Hematopoietic multipotent progenitor cell treated with erythropoietin and hydrocortisone succinate and interleukin-3 and kit ligand, for 15 days (in vitro differentiated cells): ENCODE measurements around the gene THRB.

Experiments used
- DNase-seq: peaks from one replicate; pipeline ENCODE4 v3.0.0-alpha.2; 2015; ENCODE audit warnings: low spot score

The THRB gene

DNA sequence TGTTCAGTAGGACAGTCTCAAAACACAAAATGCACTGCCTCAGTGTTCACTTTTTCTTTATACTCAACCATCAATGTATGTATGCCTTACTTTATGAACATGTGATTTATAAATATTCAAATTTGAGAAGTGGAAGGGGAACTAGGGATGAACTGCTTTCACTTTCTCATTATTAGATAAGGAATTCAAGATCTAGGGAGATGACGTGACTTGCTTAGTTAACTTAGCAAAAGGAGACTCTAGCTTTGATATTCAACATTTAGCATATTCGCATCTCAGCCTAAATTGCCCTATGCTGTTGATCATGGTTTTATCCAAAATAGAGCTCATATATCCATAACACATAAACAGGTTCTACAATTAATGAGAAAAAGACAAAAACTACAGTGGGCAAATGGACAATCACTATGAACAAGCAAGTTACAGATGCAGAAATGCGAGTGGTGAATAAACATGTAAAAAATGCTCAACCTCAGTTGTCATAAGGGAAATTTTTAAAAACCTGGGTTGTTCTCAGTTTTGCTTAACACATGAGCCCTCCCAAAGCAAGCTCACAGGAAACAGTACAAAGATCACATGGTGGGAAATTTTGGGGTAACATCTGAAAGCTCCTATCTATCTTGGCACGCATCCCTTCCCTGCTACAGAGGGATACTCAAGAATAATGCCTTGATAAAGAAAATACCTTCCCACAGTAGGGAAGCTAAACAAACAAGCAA, 269.8 kb downstream of the THRB start:
- no peak for DNase-seq

DNA sequence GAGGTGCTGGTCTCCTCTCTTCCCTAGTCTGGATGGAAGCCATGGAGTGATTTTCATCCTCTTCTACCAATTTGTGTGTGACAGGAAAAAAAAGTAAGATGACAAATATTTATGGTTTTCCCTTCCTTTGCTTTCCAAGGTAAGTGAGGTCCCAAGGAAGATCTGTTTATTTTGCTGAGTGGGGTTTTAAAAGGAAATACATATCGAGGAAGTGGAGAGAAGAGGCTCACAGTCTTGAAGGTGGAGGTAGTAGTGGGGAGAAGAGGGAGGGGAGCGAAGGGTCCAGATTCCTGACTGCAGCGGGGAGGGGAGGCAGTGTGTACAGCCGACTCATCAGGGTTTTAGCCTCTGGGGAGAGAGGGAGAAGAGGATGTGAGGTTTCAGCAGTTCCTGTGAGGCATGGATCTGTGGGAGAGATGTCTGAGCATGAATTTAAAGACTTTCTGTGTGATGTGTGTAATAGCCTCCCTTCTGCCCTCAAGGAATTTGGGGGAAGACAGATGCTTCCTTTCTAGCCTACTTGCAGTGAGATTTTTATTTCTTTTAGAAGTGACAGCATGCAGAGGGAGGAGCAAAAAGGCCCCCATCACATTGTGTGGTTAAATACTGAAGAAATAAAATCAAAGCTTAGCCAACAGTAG, 272.4 kb downstream of the THRB start:
- no peak for DNase-seq

DNA sequence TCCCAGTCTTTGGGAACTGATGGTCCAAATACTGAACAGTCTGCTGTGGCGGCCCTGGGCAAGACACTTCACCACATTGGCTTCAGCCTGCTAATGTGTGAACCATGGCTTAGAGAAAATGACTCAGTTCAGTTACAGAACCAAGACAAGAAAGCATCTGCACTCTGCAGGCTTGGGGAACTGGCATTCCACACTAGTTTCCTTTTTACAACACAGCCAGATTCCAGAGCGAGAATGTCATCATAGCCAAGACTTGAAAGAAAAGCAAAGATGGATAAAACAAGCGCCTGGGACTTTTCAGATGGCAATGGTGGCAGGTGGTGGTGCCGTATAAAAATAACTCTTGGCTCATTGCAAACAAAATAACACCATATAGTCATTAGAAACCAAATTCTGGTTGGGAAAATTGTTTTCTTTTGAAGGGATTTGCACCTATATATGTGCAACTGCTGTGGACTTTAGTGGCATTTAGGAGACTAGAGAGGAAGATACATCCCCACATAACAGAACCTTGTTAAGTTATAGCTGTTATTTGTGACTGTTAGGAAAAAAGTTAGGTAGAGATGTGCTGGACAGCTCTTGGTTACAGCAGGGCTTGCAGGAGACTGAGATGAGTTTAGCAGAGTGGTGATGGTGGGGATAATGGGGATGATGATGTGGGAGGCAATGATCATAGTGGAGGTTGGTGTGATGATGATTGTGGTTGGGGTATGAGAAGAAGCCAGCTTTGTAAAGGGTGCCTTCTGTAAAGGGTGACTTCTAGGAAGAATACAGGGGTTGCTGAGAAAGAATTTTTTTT, 273.6 kb downstream of the THRB start:
- no peak for DNase-seq

DNA sequence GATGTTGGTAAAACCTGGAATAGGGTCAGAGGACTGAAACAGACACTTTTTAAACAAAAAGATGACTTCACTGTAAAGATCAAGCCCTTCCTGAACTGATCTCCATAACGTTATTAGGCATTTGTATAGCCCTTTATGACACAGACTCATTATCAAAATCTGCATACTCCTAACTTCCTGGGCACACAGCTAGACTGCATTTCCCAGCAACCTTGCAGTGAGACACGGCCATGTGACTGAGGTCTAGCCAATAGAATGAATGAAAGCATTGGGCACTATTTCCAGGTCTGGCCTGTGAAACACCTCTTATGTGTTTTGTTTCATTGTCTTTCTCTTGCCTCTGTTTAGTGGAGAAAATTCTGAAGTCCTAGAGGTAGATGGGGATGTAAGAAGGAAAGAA, 279.1 kb downstream of the THRB start:
- no peak for DNase-seq

DNA sequence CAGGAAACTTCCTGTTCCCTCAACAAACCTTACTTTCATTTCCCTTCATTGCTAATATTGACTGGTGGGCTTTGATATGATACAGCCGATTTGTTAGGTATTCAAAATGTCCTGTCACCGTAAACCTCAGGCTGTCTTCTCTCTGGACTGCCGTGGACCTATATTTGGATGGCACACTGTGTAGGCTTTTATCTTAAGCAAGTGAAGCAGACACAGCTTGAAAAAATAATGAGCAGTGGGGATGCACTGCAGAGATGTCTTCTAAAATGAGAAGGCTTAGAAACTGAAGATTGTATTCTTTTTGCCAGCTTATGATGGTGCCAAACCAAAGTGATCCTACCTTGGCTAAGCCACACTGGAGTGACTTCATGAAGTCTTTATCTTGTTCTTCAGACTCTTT, 283.3 kb downstream of the THRB start:
- no peak for DNase-seq

DNA sequence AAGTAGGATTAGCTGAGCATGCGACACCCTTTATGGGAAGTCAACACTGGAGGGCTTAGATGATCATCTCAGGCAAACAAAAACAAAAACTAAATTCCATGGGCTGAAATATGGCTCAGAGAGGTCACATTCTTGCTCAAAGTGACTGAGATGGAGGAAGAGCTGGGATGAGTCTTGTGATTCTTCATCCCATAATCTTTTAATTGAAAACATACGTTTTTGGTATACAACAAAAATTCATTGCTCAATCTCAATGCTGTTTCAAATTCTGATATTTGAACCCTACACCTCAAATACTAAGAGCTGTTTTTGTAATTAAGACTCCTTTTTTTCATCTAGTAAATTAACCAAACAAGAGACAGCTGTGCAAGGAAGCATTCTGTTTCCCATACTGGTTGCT, 292.6 kb downstream of the THRB start:
- no peak for DNase-seq

DNA sequence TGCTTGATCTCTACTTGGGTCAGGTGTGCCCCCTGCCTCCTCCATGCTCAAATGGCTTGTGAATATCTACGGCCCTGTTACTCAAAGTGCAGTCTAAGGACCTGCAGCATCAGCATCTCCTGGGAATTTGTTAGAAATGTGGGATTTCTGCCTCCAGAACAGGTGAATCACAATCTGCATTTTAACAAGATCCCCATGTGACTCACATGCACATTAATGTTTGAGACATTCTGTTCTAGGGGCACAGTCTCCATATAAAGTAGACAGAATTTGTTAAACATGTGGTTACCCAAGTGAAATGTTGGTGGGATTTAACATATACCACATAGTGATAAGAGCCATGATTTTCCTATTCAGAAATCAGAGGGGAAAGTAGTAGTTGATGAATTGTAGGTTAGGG, 293.3 kb downstream of the THRB start:
- no peak for DNase-seq

DNA sequence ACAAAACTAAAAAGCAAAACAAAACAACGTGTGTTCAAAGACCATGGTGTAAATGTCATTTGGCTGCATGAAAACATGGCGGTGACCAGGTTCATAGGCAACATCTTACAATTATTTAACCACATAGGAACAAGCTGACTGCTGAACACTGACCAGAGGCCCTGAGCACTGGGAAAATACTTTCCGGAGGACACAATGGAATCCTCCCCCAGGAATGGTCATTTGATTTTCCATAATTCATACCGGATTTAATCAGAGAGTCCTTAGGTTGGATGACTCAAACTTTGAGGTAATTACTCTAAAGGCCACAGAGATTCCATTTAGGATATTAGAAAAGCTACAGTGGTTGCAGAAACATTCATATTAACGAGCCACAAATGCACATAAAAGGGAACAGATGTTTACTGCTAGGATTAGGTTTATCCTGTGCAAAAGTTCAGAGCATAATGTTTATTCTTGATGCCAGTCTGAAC, 294.8 kb downstream of the THRB start:
- DNase-seq: no peak

DNA sequence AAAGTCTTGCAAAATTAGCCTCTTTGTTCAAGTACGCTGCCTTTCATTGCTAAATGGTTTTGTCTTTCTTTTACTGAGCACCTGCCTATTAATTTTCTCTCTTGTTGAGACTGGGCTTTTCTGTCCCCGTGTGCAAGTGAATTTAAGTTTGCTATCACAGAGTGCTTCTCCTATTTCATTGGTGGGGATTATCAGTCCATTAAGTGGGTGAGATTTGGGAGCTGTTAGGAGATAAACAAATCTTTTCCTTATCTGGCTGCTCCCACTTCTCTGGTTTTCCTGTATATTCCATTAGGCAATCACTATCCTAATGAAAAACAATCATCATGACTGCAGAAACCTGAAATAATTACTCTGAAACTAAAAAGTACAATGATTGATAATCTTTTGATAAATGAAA, 295.4 kb downstream of the THRB start:
- no peak for DNase-seq

DNA sequence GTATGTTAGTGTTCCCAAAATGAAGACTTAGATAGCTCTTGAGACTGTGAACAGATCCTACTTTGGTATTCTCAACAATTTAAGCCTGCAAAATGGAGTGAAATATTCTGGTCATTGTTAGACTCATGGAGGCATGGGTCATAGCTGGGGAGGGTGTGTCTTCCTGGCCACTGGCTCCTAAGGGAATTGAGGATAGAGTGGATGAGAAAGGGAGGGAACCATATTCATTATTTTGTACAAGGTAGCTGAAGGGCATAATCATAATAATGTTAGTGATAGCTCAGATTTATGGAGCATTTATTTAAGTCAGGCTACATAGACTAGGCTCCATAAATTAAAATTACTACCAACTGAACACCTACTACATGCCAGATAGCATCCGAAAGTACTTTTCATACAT, 295.9 kb downstream of the THRB start:
- DNase-seq: no peak

DNA sequence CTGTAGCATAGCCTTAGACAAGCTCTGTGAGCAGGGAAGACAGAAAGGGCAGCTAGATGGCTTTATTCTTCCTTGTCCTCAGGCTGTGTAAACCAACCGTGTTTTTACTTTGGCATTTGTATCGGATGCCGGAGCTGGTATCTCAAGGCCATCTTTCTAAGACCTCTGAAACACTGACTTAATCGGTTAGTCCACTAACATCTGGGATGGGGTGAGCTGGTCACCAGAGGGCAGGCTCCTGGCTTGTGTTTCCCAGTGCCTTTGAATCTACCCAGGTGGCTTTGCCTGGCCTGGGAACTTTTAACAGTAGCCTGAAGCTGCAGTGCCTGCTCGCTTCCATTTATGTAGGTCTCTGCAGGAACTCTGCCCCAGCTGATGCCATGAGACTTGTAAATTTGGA, 296.8 kb downstream of the THRB start:
- DNase-seq: no peak

DNA sequence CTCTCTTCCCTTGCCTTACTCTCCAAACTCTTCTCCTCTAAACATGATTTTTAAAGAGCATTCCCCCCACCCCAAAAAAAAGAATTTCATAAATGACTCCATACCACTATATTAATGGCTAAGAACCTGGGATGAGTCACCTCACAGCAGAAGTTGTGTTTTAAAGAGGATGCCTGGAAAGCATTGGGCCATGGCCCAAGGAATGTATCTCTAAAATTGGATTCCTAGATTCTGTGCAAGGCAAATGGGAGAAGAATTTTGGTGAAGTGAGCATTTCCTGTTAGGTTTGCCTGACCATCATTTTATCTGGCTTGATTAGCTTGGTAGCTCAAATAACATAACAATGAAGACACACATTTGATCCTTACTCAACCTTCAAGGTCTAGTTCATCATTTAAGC, 298.1 kb downstream of the THRB start:
- DNase-seq: no peak

DNA sequence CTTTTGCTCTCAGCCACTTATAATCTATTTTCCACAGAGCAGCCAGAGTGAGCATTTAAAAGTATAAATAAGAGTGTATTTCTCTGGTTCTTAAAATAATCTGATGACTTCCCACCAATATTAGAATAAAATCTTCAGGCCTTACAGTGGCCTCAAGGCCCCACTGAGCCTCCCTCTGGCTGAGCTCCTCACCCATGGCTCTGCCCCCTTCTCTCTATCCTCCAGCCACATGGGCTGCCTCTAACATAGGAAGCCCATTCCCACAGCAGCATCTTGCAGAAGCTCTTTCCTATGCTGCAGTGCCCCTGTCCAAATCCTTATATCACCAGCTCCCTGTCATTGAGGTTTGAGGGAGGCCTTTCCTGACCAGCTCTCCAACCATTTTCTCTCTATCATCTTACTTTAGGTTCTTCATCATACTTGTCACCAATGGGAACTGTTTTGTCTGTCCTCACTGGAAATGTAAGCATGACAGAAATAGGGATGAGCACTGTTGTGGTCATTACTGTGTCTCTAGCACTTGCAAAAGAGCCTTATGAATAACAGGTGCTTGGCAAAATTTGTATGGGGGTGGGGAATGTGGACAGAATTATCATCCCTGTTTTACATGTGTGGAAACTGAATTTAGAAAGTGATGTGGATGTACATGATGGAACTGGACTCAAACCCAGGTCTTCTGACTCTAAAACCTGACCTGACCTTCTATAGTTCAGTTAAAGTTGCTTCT, 299.0 kb downstream of the THRB start:
- no peak for DNase-seq

DNA sequence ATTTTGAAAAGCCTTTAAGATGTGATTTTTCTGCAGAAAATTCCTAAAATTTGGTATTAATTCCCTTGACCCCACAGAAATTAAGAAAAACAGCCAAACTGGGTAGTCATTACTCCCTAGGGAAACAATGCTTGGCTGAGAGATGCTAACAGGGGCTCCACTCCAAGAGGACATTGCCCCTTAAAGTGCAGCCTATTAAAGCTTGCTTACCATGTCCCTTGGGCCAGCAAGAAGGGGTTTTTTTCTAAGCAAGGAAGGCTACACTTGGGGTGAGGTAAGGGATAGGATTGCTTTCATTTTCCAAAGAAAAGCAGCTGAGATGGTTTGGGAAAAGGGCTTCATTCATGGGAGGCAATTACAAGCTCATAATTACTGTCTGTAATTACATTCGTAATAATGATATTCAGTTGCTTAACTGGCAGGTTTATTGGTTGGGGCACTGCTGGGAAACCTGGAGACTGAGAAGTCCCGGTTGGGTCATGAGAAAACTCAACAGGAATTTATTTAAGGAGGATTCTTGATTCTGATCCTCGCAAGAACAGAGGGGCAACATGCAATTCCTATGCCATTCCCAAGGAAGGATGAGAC, 302.1 kb downstream of the THRB start:
- no peak for DNase-seq

DNA sequence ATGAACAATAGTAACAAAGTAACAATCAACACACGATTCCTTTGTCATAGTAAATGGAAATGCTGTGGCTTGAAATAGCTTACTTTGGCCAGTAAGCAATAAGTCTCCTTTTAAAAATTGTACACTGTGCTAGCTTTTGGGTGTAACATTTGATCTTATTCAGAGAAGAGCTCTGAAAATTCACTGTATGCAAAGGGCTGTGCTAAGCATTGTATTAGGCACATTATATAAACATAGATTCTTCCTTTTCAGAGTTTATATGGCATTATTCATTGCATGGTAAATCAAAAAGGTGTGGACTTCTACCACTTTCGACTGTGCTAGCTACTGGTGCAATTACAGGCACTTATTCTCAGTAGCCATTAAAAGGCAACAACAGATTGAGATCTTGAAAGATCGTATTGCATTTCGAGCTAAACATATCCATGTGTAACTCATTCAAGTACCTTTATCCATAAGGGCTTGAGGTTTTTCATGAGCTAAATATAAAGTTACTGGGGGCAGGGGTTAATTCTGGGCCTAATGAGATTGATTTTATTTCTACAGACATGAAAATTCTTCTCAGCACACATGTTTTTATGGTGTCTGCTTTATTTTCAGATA, 302.7 kb downstream of the THRB start:
- no peak for DNase-seq

DNA sequence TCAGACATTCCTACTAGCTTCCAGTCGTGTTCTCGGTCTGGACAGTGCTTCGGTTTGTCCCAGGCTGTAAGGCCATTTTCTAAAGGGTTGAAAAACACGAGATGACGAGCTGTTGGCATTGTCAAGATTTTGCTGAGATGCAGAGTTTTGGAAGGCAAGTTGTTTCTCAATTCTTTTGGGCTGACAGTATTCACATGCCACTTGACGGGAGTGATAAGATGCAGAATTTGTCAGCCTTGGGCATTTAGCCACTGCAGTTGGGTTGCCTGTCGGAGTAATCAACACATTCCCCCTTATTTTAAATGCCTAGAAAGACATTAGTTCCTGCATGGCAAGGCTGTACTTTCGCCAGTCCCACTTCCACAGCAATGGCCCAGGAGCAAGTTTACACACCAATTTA, 304.4 kb downstream of the THRB start:
- no peak for DNase-seq

DNA sequence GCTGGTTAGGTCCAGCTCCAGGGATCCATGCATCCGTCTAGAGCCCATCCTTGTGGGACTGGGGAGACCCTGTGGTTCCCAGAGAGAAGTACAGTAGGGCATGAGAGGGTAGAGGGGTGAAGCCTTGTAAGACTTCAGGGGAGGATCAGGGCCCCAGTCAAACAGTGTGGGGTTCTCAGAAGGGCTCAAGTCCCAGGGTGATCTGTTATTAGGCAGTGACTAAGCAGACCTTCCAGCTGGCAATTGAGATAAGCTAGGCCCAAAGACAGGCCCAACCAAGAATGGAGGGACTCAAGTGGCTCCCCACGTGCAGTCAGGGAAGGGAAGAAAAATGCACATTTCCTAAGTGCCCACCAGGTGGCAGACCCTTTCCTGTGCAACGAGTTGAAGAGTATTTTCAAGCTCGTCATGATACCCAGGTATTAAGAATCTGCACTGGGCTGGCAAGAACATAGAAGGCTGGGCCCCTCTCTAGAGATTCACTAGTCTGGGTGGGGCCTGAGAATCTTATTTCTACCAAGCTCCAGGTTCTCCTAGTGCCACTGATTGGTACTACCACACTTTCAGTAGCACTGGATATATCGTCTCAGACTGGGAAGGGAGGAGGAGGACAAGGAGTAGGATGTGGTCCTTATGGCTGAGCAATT, 308.8 kb downstream of the THRB start:
- DNase-seq: peak; percentile 96

DNA sequence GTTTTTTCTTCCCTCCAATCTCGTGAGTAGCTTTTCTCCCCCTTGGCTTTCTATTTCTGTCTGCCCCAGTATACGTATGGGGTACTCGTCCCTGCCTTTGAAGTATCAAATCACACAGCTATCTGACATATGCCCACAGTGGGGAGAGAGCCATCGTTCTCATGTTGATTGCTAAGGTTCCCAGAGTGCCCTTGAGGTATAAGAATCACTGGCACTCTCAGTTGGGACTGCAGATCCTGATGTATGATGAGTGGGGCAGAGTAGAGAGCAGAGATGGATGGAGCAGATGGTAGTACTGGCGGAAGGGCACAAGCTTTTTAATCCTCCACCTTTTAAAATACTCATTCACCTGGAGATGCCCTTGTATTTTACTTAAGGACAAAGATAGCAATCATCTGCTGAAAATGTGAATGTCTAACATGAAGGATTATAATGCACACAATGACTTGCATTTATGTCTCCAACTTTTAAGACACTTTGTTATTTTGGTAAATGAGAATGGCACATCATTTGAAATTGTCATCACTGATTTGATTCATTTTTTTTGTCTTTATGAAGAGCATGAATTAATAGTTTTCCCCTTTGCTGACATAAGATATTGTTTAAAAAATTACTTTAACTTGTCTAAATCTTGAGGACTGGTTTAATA, 310.0 kb downstream of the THRB start:
- peak; percentile 26 for DNase-seq

DNA sequence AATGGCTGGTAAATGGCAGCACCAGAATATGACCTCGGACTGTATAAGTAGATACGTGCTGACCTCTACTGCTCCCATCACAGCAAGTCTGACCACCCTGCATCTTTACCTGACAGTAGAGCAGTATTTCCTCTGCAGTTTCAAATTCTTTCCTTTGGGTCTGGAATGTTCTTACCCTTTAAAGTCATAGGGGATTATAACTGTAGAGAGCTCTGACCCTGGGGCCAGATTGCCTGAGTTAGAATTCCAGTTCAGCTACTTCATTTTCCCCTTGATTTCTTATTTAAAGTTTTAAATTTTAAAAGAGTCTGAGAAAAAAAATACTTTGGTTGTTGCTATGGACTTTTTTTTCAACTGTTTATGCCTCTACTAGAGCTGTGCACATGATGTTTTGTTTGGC, 311.9 kb downstream of the THRB start:
- no peak for DNase-seq

DNA sequence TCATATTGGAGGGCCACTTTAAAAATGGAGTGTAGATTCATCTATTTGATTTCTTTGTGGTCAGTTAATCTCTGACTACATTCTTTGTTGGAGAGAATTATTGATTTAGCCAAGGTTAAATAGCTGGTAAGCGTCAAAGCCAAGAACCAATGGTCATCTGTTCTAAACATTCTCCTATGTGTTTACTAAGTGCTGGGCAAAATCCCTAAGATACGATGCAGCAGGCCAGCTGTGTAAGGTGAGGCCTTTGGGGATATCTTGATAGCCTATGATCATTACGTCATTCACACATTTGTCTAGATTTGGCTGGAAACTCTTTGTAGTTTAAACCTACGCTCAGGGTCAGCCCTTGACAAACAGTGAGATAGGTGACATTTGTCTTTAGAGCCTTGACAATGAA, 313.4 kb downstream of the THRB start:
- no peak for DNase-seq

DNA sequence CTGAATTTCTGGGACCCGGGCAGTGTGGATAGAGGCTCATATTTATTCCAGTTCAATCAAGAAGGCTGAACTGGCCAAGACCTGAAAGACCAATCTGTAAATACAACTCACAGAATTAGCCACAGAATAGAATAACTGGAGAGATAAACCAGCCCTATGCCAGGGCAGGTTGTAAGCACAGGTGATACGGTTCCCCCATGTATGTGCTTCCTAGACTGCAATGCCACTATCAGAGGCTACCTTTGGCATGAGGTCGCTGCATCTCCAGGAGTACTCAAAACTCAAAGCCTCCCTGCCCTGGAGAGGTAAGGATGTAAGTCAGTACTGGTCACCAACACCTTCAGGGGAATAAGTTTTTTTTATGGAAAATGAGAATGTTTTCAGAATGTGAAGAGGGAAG, 314.0 kb downstream of the THRB start:
- DNase-seq: no peak
